ENCODE results near the gene RANBP3.

The RANBP3 gene

DNA sequence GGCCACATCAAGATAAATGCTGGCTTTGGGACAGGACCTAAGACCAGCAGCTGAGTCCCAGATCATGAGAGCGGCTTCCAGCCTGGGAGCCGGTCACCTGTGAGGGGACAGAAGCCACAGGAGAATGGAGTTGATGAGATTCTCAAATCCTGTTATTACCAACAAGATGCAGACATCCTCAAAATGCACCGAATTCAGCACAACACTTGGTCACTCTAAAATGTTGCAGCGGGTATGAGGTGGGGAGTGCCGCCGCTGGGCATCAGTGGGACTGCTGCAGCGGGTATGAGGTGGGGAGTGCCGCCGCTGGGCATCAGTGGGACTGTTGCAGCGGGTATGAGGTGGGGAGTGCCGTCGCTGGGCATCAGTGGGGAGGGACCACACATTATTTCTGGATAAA lies 21.2 kb downstream of the RANBP3 start:
- no peak for ATAC-seq
- no peak for TF ChIP-seq ISL1 (CRISPR knock-in tag; IDR thresholded peaks at IDR 0.05)
- no peak for TF ChIP-seq ZFP30 (CRISPR knock-in tag; IDR thresholded peaks at IDR 0.05)
- no peak for TF ChIP-seq OSR1 (CRISPR knock-in tag; IDR thresholded peaks at IDR 0.05)
- TF ChIP-seq GLIS3 (CRISPR knock-in tag; IDR thresholded peaks at IDR 0.05), result no peak
- no peak for TF ChIP-seq ZNF8 (CRISPR knock-in tag; IDR thresholded peaks at IDR 0.05)
- no peak for TF ChIP-seq CSRNP3 (CRISPR knock-in tag; IDR thresholded peaks at IDR 0.05)
- TF ChIP-seq ARNTL (CRISPR knock-in tag; IDR thresholded peaks at IDR 0.05; ENCODE audit: borderline replicate concordance, low read depth), result no peak
- TF ChIP-seq, protein P1, sequence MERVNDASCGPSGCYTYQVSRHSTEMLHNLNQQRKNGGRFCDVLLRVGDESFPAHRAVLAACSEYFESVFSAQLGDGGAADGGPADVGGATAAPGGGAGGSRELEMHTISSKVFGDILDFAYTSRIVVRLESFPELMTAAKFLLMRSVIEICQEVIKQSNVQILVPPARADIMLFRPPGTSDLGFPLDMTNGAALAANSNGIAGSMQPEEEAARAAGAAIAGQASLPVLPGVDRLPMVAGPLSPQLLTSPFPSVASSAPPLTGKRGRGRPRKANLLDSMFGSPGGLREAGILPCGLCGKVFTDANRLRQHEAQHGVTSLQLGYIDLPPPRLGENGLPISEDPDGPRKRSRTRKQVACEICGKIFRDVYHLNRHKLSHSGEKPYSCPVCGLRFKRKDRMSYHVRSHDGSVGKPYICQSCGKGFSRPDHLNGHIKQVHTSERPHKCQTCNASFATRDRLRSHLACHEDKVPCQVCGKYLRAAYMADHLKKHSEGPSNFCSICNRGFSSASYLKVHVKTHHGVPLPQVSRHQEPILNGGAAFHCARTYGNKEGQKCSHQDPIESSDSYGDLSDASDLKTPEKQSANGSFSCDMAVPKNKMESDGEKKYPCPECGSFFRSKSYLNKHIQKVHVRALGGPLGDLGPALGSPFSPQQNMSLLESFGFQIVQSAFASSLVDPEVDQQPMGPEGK (CRISPR knock-in tag; IDR thresholded peaks at IDR 0.05; ENCODE audit: borderline replicate concordance), result no peak
- TF ChIP-seq ZNF70 (CRISPR knock-in tag; IDR thresholded peaks at IDR 0.05), result no peak
- TF ChIP-seq CSDC2 (CRISPR knock-in tag; IDR thresholded peaks at IDR 0.05), result no peak
- TF ChIP-seq TCF4 (CRISPR knock-in tag; IDR thresholded peaks at IDR 0.05; ENCODE audit: borderline replicate concordance), result no peak
- TF ChIP-seq ZFP3 (CRISPR knock-in tag; IDR thresholded peaks at IDR 0.05), result no peak
- TF ChIP-seq PPARA (CRISPR knock-in tag; IDR thresholded peaks at IDR 0.05; ENCODE audit: borderline replicate concordance), result no peak
- no peak for TF ChIP-seq POU6F1 (CRISPR knock-in tag; IDR thresholded peaks at IDR 0.05; ENCODE audit: borderline replicate concordance, low read depth)
- no peak for TF ChIP-seq SNAI2 (CRISPR knock-in tag; IDR thresholded peaks at IDR 0.05)
- TF ChIP-seq BACH2 (CRISPR knock-in tag; IDR thresholded peaks at IDR 0.05; ENCODE audit: borderline replicate concordance), result no peak

DNA sequence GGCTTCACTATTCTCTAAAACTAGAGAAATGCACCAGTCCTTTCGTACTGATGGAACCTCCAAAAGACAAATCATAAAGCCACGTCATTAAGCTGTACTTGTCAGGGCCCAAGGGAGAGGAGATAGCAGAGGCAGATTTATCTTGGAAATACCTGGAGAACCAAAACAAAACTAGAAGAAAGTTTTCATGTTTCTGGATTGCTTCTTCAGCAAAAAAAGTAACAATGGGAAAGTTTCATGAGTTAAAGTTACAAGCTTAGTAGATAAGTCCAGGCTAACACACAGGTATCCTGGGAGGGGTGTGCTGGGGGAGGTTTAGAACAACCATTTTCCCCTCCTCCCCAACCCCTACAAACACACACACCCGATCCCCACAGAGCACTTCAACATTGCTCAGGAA lies 21.6 kb downstream of the RANBP3 start:
- TF ChIP-seq ZNF565 (CRISPR knock-in tag; conservative IDR thresholded peaks at IDR 0.05; ENCODE audit: low read depth), result no peak
- no peak for TF ChIP-seq CSDC2 (CRISPR knock-in tag; IDR thresholded peaks at IDR 0.05)
- TF ChIP-seq, protein P2, sequence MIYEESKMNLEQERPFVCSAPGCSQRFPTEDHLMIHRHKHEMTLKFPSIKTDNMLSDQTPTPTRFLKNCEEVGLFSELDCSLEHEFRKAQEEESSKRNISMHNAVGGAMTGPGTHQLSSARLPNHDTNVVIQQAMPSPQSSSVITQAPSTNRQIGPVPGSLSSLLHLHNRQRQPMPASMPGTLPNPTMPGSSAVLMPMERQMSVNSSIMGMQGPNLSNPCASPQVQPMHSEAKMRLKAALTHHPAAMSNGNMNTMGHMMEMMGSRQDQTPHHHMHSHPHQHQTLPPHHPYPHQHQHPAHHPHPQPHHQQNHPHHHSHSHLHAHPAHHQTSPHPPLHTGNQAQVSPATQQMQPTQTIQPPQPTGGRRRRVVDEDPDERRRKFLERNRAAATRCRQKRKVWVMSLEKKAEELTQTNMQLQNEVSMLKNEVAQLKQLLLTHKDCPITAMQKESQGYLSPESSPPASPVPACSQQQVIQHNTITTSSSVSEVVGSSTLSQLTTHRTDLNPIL (CRISPR knock-in tag; IDR thresholded peaks at IDR 0.05; ENCODE audit: low read depth), result no peak
- TF ChIP-seq, protein P1 (CRISPR knock-in tag; IDR thresholded peaks at IDR 0.05; ENCODE audit: borderline replicate concordance), result no peak
- TF ChIP-seq ZNF70 (CRISPR knock-in tag; IDR thresholded peaks at IDR 0.05), result no peak
- TF ChIP-seq SNAI2 (CRISPR knock-in tag; IDR thresholded peaks at IDR 0.05), result no peak
- no peak for TF ChIP-seq CSRNP3 (CRISPR knock-in tag; IDR thresholded peaks at IDR 0.05)
- TF ChIP-seq GLIS3 (CRISPR knock-in tag; IDR thresholded peaks at IDR 0.05), result no peak
- TF ChIP-seq ISL1 (CRISPR knock-in tag; IDR thresholded peaks at IDR 0.05), result no peak
- TF ChIP-seq ZFP30 (CRISPR knock-in tag; IDR thresholded peaks at IDR 0.05), result no peak
- no peak for TF ChIP-seq ESRRG (CRISPR knock-in tag; IDR thresholded peaks at IDR 0.05)
- TF ChIP-seq PPARA (CRISPR knock-in tag; IDR thresholded peaks at IDR 0.05; ENCODE audit: borderline replicate concordance), result no peak
- TF ChIP-seq BACH2 (CRISPR knock-in tag; IDR thresholded peaks at IDR 0.05; ENCODE audit: borderline replicate concordance), result no peak
- TF ChIP-seq ZFP3 (CRISPR knock-in tag; IDR thresholded peaks at IDR 0.05), result no peak
- no peak for TF ChIP-seq TOX (CRISPR knock-in tag; IDR thresholded peaks at IDR 0.05; ENCODE audit: borderline replicate concordance)
- TF ChIP-seq ZNF8 (CRISPR knock-in tag; IDR thresholded peaks at IDR 0.05), result no peak
- TF ChIP-seq ARNTL (CRISPR knock-in tag; IDR thresholded peaks at IDR 0.05; ENCODE audit: borderline replicate concordance, low read depth), result no peak
- TF ChIP-seq, protein P3, sequence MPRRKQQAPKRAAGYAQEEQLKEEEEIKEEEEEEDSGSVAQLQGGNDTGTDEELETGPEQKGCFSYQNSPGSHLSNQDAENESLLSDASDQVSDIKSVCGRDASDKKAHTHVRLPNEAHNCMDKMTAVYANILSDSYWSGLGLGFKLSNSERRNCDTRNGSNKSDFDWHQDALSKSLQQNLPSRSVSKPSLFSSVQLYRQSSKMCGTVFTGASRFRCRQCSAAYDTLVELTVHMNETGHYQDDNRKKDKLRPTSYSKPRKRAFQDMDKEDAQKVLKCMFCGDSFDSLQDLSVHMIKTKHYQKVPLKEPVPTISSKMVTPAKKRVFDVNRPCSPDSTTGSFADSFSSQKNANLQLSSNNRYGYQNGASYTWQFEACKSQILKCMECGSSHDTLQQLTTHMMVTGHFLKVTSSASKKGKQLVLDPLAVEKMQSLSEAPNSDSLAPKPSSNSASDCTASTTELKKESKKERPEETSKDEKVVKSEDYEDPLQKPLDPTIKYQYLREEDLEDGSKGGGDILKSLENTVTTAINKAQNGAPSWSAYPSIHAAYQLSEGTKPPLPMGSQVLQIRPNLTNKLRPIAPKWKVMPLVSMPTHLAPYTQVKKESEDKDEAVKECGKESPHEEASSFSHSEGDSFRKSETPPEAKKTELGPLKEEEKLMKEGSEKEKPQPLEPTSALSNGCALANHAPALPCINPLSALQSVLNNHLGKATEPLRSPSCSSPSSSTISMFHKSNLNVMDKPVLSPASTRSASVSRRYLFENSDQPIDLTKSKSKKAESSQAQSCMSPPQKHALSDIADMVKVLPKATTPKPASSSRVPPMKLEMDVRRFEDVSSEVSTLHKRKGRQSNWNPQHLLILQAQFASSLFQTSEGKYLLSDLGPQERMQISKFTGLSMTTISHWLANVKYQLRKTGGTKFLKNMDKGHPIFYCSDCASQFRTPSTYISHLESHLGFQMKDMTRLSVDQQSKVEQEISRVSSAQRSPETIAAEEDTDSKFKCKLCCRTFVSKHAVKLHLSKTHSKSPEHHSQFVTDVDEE (CRISPR knock-in tag; IDR thresholded peaks at IDR 0.05), result no peak
- ATAC-seq, result no peak

Measured in SK-N-SH treated with all-trans-retinoic acid at 6 μM for 48 hours (cell line).